ENCODE results near the gene ADPRH. TPM values are rescaled to one million over a fixed set of nuclear protein-coding genes. Genes with fewer than 3 reads are reported as not detected.

The ADPRH gene
- total and polyA plus RNA-seq, 2 of the 4 experiments (the other 2 are of a cell fraction) = under 0.01 to 0.12 TPM

DNA sequence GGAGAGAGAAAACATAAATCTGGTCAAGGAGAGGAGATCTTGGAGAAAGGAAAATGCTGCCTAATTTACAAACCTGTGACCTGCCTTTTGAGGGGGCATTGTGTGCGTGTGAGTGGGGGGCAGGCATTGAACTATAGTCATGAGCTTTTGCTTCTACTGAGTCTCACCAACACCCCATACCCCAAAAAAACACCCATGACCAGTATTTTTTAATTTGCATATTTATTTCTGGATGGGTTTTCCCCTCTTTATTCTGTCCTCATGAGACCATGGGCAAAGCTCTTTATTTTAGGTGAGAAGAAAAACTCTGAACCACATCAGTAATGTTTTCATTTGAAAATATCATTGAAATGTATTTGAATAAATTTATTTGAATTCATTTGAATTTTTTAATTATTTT, 40.5 kb upstream of the ADPRH start:
- no peaks in the 10 kb centered on the region for H4K20me1 ChIP-seq (ENCODE audit: insufficient read depth, low read length)
- H3K9me1 ChIP-seq (ENCODE audit: insufficient read depth, low read length) = peaks cover 2% of the 10 kb centered on the region; the same call in 1 of the 2 replicates
- no peak overlapping the region for H3K27ac ChIP-seq (ENCODE audit: insufficient read depth, low read length)
- no peak overlapping the region for H2BK15ac ChIP-seq (ENCODE audit: low read depth, low read length)
- TF ChIP-seq FOS (IDR thresholded peaks at IDR 0.05; ENCODE audit: low read depth, low read length) (no peak), RCOR1 (IDR thresholded peaks at IDR 0.05; ENCODE audit: insufficient replicate concordance, low read length) (no peak), USF2 (IDR thresholded peaks at IDR 0.05; ENCODE audit: low read depth, low read length) (no peak), SMC3 (IDR thresholded peaks at IDR 0.05; ENCODE audit: low read depth, low read length) (no peak), RAD21 (IDR thresholded peaks at IDR 0.05; ENCODE audit: low read length) (no peak), CEBPB (IDR thresholded peaks at IDR 0.05; ENCODE audit: low read depth, low read length) (no peak), MXI1 (IDR thresholded peaks at IDR 0.05; ENCODE audit: borderline replicate concordance, low read depth, low read length) (no peak), RFX5 (IDR thresholded peaks at IDR 0.05; ENCODE audit: low read depth, low read length) (no peak), CTCF (conservative IDR thresholded peaks at IDR 0.05; ENCODE audit: low read depth, low read length) (no peak), BHLHE40 (IDR thresholded peaks at IDR 0.05; ENCODE audit: low read depth, low read length) (no peak), POLR2A (IDR thresholded peaks at IDR 0.05; ENCODE audit: low read depth, low read length) (no peak), NFE2L2 (IDR thresholded peaks at IDR 0.05; ENCODE audit: low read depth, low read length) (no peak), MAZ (IDR thresholded peaks at IDR 0.05; ENCODE audit: borderline replicate concordance, low read depth, low read length) (no peak)
- in situ Hi-C loops (cut with MboI; ENCODE audit: low sequenced_read_pairs) = no loop called here
- H4K5ac ChIP-seq (ENCODE audit: low read depth, low read length) = no peak overlapping the region
- H3K4me1 ChIP-seq (ENCODE audit: control insufficient read depth, insufficient read depth, low read length) = no peaks in the 10 kb centered on the region
- no peak overlapping the region for H3K18ac ChIP-seq (ENCODE audit: low read depth, low read length)
- H3K9me3 ChIP-seq (ENCODE audit: control insufficient read depth, insufficient read depth, low read length) = no peaks in the 10 kb centered on the region
- H3K4ac ChIP-seq (ENCODE audit: low read depth, low read length) = no peak overlapping the region
- no peak overlapping the region for H3K23ac ChIP-seq (ENCODE audit: low read depth, low read length)
- no peak overlapping the region for H2BK5ac ChIP-seq (ENCODE audit: low read depth, low read length, poor library complexity, severe bottlenecking)
- H3K36me3 ChIP-seq (ENCODE audit: control insufficient read depth, insufficient read depth, low read length) = no peaks in the 10 kb centered on the region
- no CpG with 5 or more reads among the region's 1 CpG for WGBS, 2 experiments (ENCODE audit: extremely low coverage in 2 of 2, insufficient read length in 1 of 2)
- no peak overlapping the region for H2AFZ ChIP-seq (replicated peaks; ENCODE audit: low read length, poor library complexity)
- DNase-seq (no peak), ATAC-seq (ENCODE audit: low read depth) (no peak)
- no peak overlapping the region for H3K9ac ChIP-seq (ENCODE audit: low read depth, low read length)
- no peaks in the 10 kb centered on the region for H3K79me1 ChIP-seq (ENCODE audit: low read depth in 1 of 2, low read length in 2 of 2)
- POLR2A ChIA-PET (ENCODE audit: unreplicated experiment) = interaction anchor here (0.7 kb wide), 1 partner anchor 1123 kb away, joined by 3 read pairs; no protein-coding TSS in a partner anchor
- dilution Hi-C loops (cut with HindIII; ENCODE audit: low sequenced_read_pairs, unreplicated experiment) = no loop called here
- H2AK9ac ChIP-seq (replicated peaks; ENCODE audit: low read depth, low read length, poor library complexity) = no peak overlapping the region
- H3K4me2 ChIP-seq (ENCODE audit: low read depth, low read length) = no peak overlapping the region
- H4K91ac ChIP-seq (ENCODE audit: insufficient read depth, low read depth, low read length) = no peak overlapping the region
- H2BK120ac ChIP-seq (ENCODE audit: low read depth, low read length) = no peak overlapping the region
- intact Hi-C loops (cut with micrococcal nuclease) = no loop called here
- H3K27me3 ChIP-seq (ENCODE audit: control insufficient read depth, insufficient read depth, low read length) = no peaks in the 10 kb centered on the region; the same call in 1 of the 2 replicates
- BruUV-seq (replicated peaks) = no TSS peak
- H4K8ac ChIP-seq (ENCODE audit: low read depth in 2 of 2, low read length in 2 of 2) = no peak overlapping the region
- H3K56ac ChIP-seq (ENCODE audit: extremely low read depth, insufficient read depth, low read length) = no peak overlapping the region
- CTCF ChIA-PET = no interaction called here
- H3K14ac ChIP-seq (replicated peaks; ENCODE audit: low read depth, low read length) = no peak overlapping the region
- no peak overlapping the region for H2BK20ac ChIP-seq (ENCODE audit: low read depth, low read length)
- no peak overlapping the region for H2AK5ac ChIP-seq (ENCODE audit: low read depth, low read length)
- H3K4me3 ChIP-seq (ENCODE audit: insufficient read depth, low read depth, low read length) = no peak overlapping the region
